Activated CD8-positive, alpha-beta memory T cell treated with anti-CD3 and anti-CD28 coated beads, Interleukin-2, amount 10 ng/mL, durations not matched to agents 7 days and 5 days (primary cell): ENCODE data around the gene GALNT18. TPM values are rescaled to one million over a fixed set of nuclear protein-coding genes. Genes with fewer than 3 reads are reported as not detected.

ENCODE experiments used
- ATAC-seq: fragments of 150-1000 bp; cut with Tn5 transposase; one replicate; pipeline ENCODE4 v1.10.0; 2021; ENCODE audit warnings: moderate library complexity
- CTCF ChIA-PET: fragments of 350-600 bp; sonication (Branson Sonifier 250); formaldehyde crosslinking; loops from one replicate; lab custom pipeline; 2021; ENCODE audit warnings: antibody characterized with exemption; lab: Charles Lee
- DNase-seq: peaks from one replicate; pipeline ENCODE4 v3.0.0-alpha.2; 2020
- H3K27ac Mint-ChIP-seq: one replicate; pipeline ENCODE4 v1.8.0; 2021; ENCODE audit warnings: mild to moderate bottlenecking, mixed read lengths
- H3K27me3 Mint-ChIP-seq: one replicate; pipeline ENCODE4 v1.8.0; 2021; ENCODE audit warnings: mixed read lengths
- H3K36me3 Mint-ChIP-seq: one replicate; pipeline ENCODE4 v1.8.0; 2021; ENCODE audit warnings: mild to moderate bottlenecking, mixed read lengths
- H3K4me1 Mint-ChIP-seq: one replicate; pipeline ENCODE4 v1.8.0; 2021; ENCODE audit warnings: mixed read lengths
- H3K4me3 Mint-ChIP-seq: one replicate; pipeline ENCODE4 v1.8.0; 2021; ENCODE audit warnings: mild to moderate bottlenecking, moderate library complexity, mixed read lengths
- H3K9me3 Mint-ChIP-seq: one replicate; pipeline ENCODE4 v1.8.0; 2022; ENCODE audit warnings: low read depth, mixed read lengths
- total RNA-seq, 2 experiments: library from RNA; stranded (reverse); gene quantifications; one replicate each; pipeline ENCODE4 v1.2.3, GENCODE V29; 2021

GALNT18 gene
- total RNA-seq, 2 experiments from 2014 or later: 0.32 to 0.70 TPM

GRCh38 chr11:11281626-11282025 is 340.2 kb downstream of the GALNT18 start:
- CTCF ChIA-PET: no interaction called here
- Mint-ChIP-seq H3K27me3 (peaks cover 9% of the 10 kb centered on the region), H3K4me3 (no peak overlapping the region), H3K9me3 (no peaks in the 10 kb centered on the region), H3K36me3 (no peaks in the 10 kb centered on the region), H3K4me1 (peaks cover 2% of the 10 kb centered on the region), H3K27ac (no peak overlapping the region)
- DNase-seq: no peak
- no peak for ATAC-seq

- Mint-ChIP-seq H3K27ac (no peak overlapping the region), H3K9me3 (no peaks in the 10 kb centered on the region)
- CTCF ChIA-PET: no interaction called here
Observed at GRCh38 chr11:11280826-11281225, 341.0 kb downstream of the GALNT18 start.

GRCh38 chr11:11279956-11280689 is 341.7 kb downstream of the GALNT18 start:
- Mint-ChIP-seq H3K27me3 (peaks cover 12% of the 10 kb centered on the region), H3K4me1 (peaks cover 2% of the 10 kb centered on the region), H3K9me3 (no peaks in the 10 kb centered on the region), H3K36me3 (no peaks in the 10 kb centered on the region), H3K27ac (no peak overlapping the region), H3K4me3 (no peak overlapping the region)
- DNase-seq (no peak), ATAC-seq (no peak)
- CTCF ChIA-PET: interaction anchor here (1.1 kb wide), 1 partner anchor 14 kb away, joined by 3 read pairs; no protein-coding TSS in a partner anchor

More at GRCh38 chr11:11280826-11281225, 341.0 kb downstream of the GALNT18 start:
- DNase-seq (no peak), ATAC-seq (no peak)
- Mint-ChIP-seq H3K4me3 (no peak overlapping the region), H3K4me1 (peaks cover 2% of the 10 kb centered on the region), H3K36me3 (no peaks in the 10 kb centered on the region), H3K27me3 (peaks cover 12% of the 10 kb centered on the region)

- no peaks in the 10 kb centered on the region for H3K9me3 Mint-ChIP-seq
- peaks cover 16% of the 10 kb centered on the region for H3K27me3 Mint-ChIP-seq
- H3K4me3 Mint-ChIP-seq: no peak overlapping the region
- no peak for DNase-seq
- CTCF ChIA-PET: interaction anchor here (1.2 kb wide), 1 partner anchor 39 kb away, joined by 3 read pairs; no protein-coding TSS in a partner anchor
- no peaks in the 10 kb centered on the region for H3K36me3 Mint-ChIP-seq
- no peak overlapping the region for H3K27ac Mint-ChIP-seq
- no peaks in the 10 kb centered on the region for H3K4me1 Mint-ChIP-seq
- no peak for ATAC-seq
Observed at GRCh38 chr11:11272254-11272653, 349.6 kb downstream of the GALNT18 start.

DNA sequence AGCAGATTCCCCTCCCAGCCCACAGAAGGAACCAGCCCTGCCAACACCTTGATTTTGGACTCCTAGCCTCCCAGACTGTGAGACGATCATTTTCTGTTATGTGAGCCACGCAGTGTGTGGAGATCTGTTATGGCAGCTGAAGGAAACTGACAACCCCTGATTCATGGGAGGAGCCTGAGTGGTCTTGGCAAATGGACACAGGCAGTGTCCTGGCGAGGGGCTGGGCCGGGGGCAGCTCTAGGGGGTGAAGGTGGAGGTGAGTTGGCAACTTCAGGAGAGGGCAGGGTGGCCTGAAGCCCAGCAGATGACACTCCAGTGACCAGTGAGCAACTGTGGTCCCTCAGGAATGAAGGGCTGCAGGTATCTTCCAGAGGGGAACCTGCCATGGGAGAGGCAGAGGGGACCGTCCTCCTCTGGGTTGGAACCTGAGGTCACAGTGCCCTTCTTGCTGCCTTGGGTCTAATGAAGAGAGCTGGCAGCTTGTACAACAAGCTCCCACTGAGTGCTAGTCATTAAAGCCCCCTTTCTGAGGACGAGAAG is 351.5 kb downstream of the GALNT18 start:
- Mint-ChIP-seq H3K27me3 (peaks cover 10% of the 10 kb centered on the region), H3K9me3 (no peaks in the 10 kb centered on the region), H3K27ac (no peak overlapping the region), H3K36me3 (no peaks in the 10 kb centered on the region), H3K4me3 (no peak overlapping the region), H3K4me1 (no peaks in the 10 kb centered on the region)
- ATAC-seq: no peak
- DNase-seq: peak; percentile 28
- CTCF ChIA-PET: no interaction called here

DNA sequence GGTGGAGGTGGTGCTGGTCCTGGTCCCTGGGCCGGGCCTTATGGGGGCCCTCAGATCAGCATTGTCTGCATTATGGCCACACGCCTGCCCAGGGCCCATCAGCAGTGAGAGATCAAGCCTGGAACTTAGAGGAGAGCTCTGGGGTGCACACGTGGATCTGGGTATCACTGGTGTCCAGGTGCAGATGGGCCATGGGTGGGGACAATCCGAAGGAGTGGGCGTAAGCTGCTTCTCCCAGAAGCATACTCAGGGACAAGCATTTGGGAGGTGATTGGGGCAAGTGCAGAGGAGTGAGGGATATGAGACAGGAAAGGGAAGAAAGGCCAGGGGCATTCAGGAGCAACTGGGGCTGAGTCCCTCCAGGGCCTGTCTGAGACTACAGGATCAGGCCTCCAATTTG is 353.1 kb downstream of the GALNT18 start:
- CTCF ChIA-PET: interaction anchor here (1.6 to 2.4 kb wide), 3 partner anchors 15 to 335 kb away, joined by 4 to 9 read pairs (median 7); no protein-coding TSS in a partner anchor
- no peak for ATAC-seq
- Mint-ChIP-seq H3K4me3 (no peak overlapping the region), H3K9me3 (no peaks in the 10 kb centered on the region), H3K4me1 (no peaks in the 10 kb centered on the region), H3K27me3 (peaks cover 7% of the 10 kb centered on the region), H3K36me3 (no peaks in the 10 kb centered on the region), H3K27ac (no peak overlapping the region)
- no peak for DNase-seq

DNA sequence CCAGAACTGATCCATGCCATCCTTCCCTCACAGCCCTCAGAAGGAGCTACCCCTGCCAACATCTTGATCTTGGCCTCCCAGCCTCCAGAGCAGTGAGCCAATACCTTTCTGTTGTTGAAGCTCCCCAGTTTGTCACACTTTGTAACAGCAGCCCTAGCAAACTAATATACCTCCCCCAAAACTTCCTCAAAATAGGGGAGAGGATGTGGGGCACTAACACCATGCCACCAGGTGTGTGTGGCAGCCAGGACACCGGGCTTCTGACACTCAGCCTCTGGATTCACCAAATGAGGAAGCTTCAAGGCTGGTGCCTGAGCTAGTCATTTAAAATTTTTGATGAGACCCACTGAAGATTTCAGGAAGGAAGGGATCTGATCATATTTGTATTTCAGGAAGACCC is 353.7 kb downstream of the GALNT18 start:
- Mint-ChIP-seq H3K4me1 (no peaks in the 10 kb centered on the region), H3K4me3 (no peak overlapping the region), H3K36me3 (no peaks in the 10 kb centered on the region), H3K27me3 (peaks cover 6% of the 10 kb centered on the region), H3K9me3 (no peaks in the 10 kb centered on the region), H3K27ac (no peak overlapping the region)
- no peak for ATAC-seq
- DNase-seq: peak; percentile 18
- CTCF ChIA-PET: interaction anchor here (1.6 to 2.4 kb wide), 3 partner anchors 16 to 334 kb away, joined by 4 to 9 read pairs (median 7); no protein-coding TSS in a partner anchor

DNA sequence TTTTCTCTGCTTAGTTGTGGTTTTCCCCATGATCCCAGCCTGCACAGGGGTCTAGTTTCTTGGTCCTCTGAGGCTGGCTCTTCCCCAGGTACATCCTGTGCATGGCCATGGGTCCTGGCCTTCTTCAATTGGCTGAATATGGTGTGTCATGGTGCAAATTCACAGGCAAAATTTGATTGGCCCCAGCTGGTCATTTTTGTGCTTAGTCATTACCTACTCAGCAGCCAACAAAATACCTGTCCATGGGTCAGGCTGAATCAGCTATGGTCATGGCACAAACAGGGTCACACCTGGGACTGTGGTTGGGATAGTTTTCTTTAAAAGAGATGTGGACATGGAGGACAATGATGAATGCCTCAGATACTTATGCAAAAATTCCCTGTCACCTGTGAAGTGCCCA is 354.5 kb downstream of the GALNT18 start:
- Mint-ChIP-seq H3K36me3 (no peaks in the 10 kb centered on the region), H3K4me3 (no peak overlapping the region), H3K27me3 (peaks cover 3% of the 10 kb centered on the region), H3K9me3 (no peaks in the 10 kb centered on the region), H3K4me1 (no peaks in the 10 kb centered on the region), H3K27ac (no peak overlapping the region)
- CTCF ChIA-PET: interaction anchor here (1.1 to 2.4 kb wide), 4 partner anchors 208 to 333 kb away, joined by 4 to 9 read pairs (median 8); no protein-coding TSS in a partner anchor
- no peak for ATAC-seq
- DNase-seq: peak; percentile 25

DNA sequence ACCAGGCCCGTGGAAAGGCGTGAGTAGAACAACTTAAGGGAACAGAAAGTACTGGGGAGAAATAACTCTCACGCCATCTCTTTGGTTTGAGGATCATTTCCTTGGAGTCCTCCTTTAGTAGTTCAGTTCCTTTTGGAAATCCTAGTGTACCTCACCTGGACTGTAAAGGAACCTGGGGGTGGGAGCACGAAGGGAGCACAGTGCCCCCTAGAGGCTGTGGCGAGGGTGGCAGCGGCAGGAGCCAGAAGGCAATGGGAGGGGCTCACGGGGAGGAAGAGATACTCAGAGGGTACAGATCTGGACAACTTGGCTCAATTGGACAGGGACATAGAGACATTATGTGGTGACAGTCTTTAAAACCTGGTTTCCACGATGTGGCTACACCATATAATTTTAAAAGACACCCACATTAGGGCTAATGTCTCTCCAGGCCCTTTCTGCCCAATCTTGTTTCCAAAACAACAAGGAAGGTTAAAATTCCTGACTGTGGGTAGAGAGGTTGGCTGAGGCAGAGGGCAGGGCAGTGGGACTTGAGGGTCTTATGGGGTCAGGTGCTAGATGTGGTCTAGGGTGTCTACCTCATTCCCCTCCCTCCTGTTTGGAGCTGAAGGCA is 355.7 kb downstream of the GALNT18 start:
- no peaks in the 10 kb centered on the region for H3K4me1 Mint-ChIP-seq
- no peak overlapping the region for H3K4me3 Mint-ChIP-seq
- peaks cover 3% of the 10 kb centered on the region for H3K27me3 Mint-ChIP-seq
- H3K9me3 Mint-ChIP-seq: no peaks in the 10 kb centered on the region
- DNase-seq (peak; percentile 67), ATAC-seq (peak; percentile 78)
- H3K27ac Mint-ChIP-seq: no peak overlapping the region
- H3K36me3 Mint-ChIP-seq: no peaks in the 10 kb centered on the region
- CTCF ChIA-PET: interaction anchor here (0.9 to 1.5 kb wide), 6 partner anchors 13 to 238 kb away, joined by 3 to 8 read pairs (median 4); no protein-coding TSS in a partner anchor

DNA sequence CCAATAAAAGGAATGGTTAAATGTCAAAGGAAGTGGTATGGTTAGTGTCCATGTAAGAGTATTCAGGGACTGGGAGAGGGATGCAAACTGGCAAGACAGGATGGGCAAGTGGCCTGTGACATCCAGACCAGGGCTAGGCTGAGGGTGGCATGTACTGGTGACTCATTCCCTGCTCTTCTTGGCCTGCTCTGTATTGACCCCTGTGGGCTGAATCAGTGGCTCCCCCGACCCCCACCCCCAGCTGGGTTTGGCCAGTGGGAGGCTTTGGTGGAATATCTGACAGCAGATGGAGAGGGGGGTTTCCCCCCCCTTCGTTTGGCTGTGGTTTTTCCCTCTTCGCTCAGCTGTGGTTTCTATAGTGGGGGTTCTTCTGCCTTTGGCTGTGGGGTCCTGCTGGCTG is 356.5 kb downstream of the GALNT18 start:
- no peak for ATAC-seq
- no peak overlapping the region for H3K27ac Mint-ChIP-seq
- CTCF ChIA-PET: interaction anchor here (1.1 kb wide), 1 partner anchor 228 kb away, joined by 5 read pairs; no protein-coding TSS in a partner anchor
- no peaks in the 10 kb centered on the region for H3K4me1 Mint-ChIP-seq
- no peaks in the 10 kb centered on the region for H3K36me3 Mint-ChIP-seq
- peaks cover 3% of the 10 kb centered on the region for H3K27me3 Mint-ChIP-seq
- peak; percentile 32 for DNase-seq
- no peaks in the 10 kb centered on the region for H3K9me3 Mint-ChIP-seq
- no peak overlapping the region for H3K4me3 Mint-ChIP-seq

GRCh38 chr11:11263238-11264005 is 358.4 kb downstream of the GALNT18 start:
- Mint-ChIP-seq H3K36me3 (no peaks in the 10 kb centered on the region), H3K27ac (no peak overlapping the region), H3K27me3 (peaks cover 5% of the 10 kb centered on the region), H3K4me3 (no peak overlapping the region), H3K4me1 (no peaks in the 10 kb centered on the region), H3K9me3 (no peaks in the 10 kb centered on the region)
- ATAC-seq (no peak), DNase-seq (peak; percentile 31)
- CTCF ChIA-PET: interaction anchor here (1.5 kb wide), 1 partner anchor 227 kb away, joined by 6 read pairs; no protein-coding TSS in a partner anchor

- CTCF ChIA-PET: interaction anchor here (1.5 kb wide), 1 partner anchor 226 kb away, joined by 6 read pairs; no protein-coding TSS in a partner anchor
- H3K36me3 Mint-ChIP-seq: no peaks in the 10 kb centered on the region
Observed at GRCh38 chr11:11262171-11262920, 359.5 kb downstream of the GALNT18 start.

More at GRCh38 chr11:11262171-11262920, 359.5 kb downstream of the GALNT18 start:
- Mint-ChIP-seq H3K9me3 (no peaks in the 10 kb centered on the region), H3K27ac (no peak overlapping the region), H3K4me1 (no peaks in the 10 kb centered on the region), H3K4me3 (no peak overlapping the region), H3K27me3 (peaks cover 6% of the 10 kb centered on the region)
- ATAC-seq: no peak
- DNase-seq: peak; percentile 37
